ENCODE results near the gene TMEM120B.

Gene TMEM120B

DNA sequence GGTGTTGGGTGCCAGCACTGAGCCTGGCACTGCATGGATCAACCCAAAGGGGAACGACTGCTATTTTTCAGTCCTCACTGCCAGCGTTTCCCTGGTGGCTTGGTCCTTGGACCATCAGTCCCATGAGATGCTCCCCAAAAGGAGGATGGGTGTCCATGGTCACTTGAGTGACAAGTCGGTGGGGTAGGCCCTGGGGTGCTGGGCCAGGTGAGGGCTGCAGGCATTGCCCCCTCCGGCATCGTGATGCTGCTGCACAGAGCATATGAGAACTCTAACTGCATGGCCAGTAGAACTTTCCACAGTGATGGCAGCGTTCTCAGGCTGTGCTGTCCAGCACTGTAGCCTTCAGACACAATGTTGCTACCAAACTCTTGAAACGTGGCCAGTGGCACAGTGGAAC, 107.5 kb downstream of the TMEM120B start:
- DNase-seq (ENCODE audit: low read depth) = no peak

DNA sequence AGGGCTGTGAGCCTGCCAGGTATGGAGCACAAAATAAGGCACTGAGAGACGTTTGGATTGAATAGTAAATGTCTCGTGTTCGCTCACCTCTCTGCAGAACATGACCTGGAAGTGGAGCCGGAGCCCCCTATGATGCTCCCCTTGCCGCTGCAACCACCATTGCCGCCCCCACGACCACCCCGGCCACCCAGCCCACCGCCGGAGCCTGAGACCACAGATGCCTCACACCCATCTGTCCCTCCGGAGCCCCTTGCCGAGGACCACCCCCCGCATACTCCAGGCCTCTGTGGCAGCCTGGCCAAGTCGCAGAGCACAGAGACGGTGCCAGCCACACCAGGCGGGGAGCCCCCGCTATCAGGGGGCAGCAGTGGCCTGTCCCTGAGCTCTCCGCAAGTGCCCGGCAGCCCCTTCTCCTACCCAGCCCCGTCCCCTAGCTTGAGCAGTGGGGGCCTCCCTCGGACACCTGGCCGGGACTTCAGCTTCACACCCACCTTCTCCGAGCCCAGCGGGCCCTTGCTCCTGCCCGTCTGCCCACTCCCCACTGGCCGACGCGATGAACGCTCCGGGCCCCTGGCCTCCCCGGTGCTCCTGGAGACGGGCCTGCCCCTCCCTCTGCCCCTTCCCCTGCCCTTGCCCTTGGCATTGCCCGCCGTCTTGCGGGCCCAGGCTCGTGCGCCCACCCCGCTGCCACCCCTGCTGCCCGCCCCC, 110.0 kb downstream of the TMEM120B start:
- DNase-seq (ENCODE audit: low read depth) = no peak

DNA sequence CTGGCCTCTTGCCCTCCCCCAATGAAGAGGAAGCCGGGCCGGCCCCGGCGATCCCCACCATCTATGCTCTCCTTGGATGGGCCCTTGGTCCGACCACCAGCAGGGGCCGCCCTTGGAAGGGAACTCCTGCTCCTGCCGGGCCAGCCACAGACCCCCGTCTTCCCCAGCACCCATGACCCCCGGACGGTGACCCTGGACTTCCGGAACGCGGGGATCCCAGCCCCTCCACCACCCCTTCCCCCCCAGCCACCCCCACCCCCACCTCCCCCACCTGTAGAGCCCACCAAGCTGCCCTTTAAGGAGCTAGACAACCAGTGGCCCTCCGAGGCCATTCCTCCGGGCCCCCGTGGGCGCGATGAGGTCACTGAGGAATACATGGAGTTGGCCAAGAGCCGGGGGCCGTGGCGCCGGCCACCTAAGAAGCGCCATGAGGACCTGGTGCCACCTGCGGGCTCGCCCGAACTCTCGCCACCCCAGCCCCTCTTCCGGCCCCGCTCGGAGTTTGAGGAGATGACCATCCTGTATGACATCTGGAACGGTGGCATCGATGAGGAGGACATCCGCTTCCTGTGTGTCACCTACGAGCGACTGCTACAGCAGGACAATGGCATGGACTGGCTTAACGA, 110.7 kb downstream of the TMEM120B start:
- no peak for DNase-seq (ENCODE audit: low read depth)

GRCh38 chr12:121823727-121824115, 111.2 kb downstream of the TMEM120B start:
- no peak for DNase-seq (ENCODE audit: low read depth)

DNA sequence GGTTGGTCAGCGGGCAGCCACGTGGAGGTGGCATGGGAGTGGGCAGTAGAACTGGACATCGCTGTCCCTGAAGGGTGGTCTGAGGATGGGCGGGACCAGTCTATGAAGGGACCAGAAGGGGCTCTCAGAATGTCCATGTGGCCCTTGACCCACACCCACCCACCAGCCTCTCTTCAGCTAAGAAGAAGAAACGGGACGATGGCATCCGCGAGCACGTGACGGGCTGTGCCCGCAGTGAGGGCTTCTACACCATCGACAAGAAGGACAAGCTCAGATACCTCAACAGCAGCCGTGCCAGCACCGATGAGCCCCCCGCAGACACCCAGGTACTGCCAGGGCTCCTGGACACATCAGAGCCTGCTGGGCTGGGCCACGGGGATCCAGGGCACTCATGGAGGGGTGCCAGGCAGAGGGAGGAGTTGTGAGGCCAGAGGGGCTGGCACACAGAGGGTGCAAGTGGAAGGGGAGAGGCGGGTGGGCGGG, 112.5 kb downstream of the TMEM120B start:
- DNase-seq (ENCODE audit: low read depth) = no peak

DNA sequence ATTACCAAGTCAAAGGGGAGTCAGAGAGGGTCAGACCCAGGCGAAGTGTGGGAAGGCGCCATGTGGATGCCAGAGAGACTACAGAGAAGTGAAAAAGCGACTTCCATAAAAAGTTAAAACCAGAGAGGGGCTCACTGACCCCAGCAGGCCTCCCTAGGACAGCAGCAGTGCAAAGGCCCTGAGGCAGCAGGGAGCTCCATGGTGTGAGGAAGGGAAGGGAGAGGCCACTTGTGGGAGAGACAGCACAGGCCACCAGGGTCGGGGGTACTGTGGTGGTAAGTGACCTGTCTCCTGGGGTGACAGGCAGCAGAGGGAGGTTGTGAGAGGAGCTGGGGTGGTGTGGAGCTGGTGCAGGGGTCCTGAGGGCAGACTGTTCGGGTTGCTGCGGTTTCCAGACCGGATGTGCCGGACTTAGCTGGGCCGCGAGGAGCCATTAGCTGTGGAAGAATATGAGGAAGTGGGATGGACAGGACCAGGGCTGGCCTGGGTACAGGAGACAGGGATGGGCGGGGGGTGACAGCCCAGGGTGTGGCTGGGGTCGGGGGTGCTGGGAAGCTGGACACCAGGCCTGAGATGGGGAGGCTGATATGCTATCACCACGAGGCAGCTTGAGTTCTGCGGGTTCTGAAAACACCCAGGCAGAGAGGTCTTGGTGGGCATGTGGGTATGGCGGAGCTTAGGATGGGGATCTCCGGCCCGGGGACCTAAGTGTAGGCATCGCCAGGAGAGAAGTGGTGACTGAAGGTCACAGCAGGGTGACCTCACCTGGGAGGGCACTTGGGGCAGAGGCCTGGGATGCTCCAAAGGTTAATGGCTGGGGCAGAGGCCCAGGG, 114.0 kb downstream of the TMEM120B start:
- DNase-seq (ENCODE audit: low read depth) = no peak

DNA sequence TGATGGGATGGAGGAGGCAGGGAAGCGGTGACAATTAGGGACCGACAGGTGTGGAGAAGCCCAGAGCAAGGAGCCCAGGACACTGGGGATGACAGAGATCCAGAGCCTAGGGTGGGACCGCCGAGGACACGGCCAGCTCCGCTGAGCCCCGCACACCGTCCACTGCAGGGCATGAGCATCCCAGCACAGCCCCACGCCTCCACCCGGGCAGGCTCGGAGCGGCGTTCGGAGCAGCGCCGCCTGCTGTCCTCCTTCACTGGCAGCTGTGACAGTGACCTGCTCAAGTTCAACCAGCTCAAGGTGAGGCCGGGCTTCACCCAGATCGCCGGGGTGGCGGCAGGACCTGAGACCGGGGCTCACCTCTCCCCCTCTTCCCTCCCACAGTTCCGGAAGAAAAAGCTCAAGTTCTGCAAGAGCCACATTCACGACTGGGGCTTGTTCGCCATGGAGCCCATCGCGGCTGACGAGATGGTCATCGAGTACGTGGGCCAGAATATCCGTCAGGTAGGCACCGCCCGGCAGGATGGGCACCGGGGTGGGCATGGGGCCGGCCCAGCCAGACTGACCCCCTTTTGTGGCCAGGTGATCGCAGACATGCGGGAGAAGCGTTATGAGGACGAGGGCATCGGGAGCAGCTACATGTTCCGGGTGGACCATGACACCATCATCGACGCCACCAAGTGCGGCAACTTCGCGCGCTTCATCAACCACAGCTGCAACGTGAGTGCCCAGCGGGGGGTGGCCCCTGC, 115.0 kb downstream of the TMEM120B start:
- no peak for DNase-seq (ENCODE audit: low read depth)

DNA sequence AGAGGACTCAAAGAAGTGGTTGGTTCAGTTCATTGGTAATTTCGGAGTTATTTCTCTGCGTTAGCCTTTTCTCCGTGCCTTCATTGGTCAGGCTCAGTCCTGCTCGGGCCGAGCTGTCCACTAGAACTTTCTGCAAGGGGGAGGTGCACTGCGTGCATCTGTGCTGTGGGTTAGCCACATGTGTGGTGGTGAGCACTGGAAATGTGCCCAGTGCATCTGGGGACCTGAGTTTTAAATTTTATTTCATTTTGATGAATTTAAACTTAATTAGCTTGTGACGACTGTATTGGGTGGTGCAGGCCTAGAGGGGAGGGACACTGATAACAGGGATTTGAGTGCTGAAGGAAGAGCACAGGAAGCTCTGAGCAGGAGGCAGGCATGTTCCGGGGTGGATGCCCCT, 115.8 kb downstream of the TMEM120B start:
- no peak for DNase-seq (ENCODE audit: low read depth)

DNA sequence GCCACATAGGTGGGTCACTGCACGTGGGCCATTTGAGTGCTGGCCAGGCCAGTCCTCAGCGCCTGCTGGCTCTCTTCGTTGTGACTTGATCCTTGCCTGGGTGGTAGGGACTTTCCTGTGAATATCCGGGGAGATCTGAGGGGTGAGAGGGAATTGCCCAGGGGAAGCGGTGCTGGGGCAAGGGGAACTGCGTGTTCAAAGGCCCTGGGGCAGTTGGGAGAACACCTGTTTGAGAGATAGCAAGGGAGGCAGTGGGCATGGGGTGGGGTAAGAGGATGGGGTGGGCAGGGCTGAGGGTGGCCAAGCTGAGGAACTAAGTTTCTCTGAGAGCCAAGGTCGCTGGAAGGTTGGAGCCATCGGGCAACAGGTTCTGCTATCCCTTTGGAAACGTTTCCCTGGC, 116.3 kb downstream of the TMEM120B start:
- DNase-seq (ENCODE audit: low read depth) = no peak

- no peak for DNase-seq (ENCODE audit: low read depth)
These were observed 116.8 kb downstream of the TMEM120B start for GRCh38 chr12:121829250-121829918.

DNA sequence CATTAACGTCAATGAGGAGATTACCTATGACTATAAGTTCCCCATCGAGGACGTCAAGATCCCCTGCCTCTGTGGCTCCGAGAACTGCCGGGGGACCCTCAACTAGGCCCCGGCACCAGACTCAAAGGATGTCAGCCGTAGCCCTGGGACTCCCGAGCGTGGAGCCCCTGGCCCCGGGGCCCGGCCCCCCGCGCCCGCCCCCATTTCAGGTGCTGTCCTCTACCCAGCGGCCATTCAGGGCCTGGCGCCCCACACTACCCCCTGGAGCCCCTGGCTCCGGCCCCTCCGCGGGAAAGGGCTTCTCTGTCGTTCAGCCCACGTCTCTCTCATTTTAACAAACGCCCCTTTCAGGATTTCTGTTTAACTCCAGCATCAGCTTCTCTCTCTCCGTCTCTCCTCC, 117.6 kb downstream of the TMEM120B start:
- no peak for DNase-seq (ENCODE audit: low read depth)

DNA sequence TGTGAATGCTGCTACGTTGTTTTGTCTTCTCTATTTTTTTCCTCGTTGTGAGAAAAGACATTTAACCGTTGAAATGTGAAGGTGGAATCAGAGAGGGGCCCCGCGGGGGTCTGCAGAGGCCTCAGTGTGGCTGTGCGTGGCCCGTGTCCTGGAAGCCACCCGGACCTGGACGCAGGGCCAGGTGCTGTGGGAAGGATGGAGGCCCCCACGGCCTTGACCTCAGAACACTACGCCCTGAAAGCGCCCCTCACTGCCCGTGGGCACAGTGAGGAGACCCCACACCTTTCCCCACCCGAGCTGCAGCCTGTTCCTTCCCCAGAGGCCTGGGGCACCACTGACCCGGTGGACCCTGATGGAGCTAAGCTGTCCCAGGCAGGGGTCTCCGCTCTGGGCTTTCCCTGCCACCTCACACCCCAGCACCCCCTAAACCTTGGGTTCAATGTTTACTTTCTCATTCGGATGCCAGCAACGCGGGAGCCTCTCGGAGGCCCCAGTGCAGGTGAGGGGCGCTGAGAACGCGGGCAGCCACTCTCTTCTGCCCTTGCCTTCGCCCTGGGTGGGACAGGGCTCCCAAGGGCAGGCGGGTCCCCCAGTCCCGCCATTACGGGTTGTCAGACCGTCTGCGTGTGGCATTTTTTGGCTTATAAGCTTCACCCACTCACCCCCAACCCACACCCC, 118.2 kb downstream of the TMEM120B start:
- no peak for DNase-seq (ENCODE audit: low read depth)

Data from stimulated activated CD8-positive, alpha-beta memory T cell treated with anti-CD3 and anti-CD28 coated beads, Interleukin-15, amount 100 ng/mL, for 1 hour (primary cell).